Choroid plexus epithelial cell (primary cell): Measurements from ENCODE around the gene CDC42BPB.

Source experiments
- DNase-seq: peaks from one replicate; pipeline ENCODE4 v3.0.0-alpha.2; 2010; ENCODE audit warnings: low read depth
- H3K4me3 ChIP-seq: 2 replicates; pipeline ENCODE4 v1.5.1; 2011; ENCODE audit warnings: low read depth, mild to moderate bottlenecking, control low read depth, low read length, moderate library complexity
- CTCF ChIP-seq: conservative IDR thresholded peaks from 2 replicates; pipeline ENCODE4 v1.5.1; 2011; ENCODE audit warnings: low read depth, mild to moderate bottlenecking, control low read depth, inconsistent platforms, low read length, moderate library complexity

Gene CDC42BPB

DNA sequence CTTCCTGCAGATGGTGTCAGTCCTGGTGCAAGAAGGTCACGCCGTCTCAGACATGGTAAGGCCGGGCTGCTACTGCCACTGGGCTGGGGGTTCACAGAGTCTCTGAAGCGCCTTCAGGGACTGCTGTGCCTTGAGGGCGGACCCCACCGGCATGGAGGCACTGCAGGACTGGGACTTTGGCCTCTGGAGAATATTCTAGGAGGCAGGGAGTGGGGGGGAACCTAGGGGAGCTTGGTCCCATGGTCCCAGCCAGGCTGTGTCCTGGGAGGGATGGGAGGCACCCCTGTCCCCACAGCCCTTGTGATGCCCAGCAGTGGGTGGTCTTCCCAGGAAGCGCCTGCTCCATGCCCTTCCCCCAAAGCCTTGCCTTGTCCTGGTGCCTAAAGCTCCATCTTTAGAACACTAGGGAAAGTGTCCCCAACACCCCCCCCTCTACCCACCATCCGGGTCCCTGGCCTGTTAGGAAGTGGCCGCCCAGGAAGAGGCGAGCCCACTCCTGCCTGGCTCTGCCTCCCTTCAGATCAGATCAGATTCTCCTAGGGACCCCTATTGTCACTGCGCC is 133.3 kb downstream of the CDC42BPB start:
- H3K4me3 ChIP-seq, result no peak overlapping the region
- no peak for TF ChIP-seq CTCF
- no peak for DNase-seq

DNA sequence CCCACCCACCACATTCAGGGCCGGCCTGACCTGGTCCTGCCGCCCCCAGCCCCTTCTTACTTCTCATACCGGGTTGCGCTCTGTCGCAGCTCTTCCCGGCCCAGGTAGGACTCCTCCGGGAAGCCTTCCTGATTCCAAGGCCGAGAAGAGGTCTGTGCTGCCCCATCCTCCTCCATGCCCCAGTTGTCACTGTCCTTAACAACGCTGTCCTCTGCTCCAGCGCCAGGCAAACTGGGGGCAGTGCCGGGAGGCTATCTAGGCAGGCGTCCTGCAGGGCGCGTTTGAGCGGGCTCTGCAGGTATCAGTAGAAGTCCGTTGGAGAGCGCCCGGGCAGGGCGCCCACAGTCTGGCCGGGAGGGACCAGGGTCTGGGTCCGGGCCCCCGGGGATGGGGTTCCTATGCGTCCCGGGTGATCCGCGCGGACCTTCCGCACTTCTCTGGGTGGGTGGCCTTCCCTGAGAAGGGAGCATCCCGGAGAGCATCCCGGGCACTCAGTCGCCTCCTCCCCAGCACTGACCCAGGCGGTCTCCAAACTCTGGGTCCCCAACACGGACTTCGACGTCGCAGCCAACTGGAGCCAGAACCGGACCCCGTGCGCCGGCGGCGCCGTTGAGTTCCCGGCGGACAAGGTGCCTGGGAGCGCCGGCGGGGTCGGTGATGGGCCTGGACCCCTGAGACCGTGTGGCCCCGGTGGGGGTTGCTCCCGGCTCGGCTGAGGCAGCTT is 134.0 kb downstream of the CDC42BPB start:
- DNase-seq, result no peak
- no peak for TF ChIP-seq CTCF
- H3K4me3 ChIP-seq, result peak overlapping the region; percentile 38

DNA sequence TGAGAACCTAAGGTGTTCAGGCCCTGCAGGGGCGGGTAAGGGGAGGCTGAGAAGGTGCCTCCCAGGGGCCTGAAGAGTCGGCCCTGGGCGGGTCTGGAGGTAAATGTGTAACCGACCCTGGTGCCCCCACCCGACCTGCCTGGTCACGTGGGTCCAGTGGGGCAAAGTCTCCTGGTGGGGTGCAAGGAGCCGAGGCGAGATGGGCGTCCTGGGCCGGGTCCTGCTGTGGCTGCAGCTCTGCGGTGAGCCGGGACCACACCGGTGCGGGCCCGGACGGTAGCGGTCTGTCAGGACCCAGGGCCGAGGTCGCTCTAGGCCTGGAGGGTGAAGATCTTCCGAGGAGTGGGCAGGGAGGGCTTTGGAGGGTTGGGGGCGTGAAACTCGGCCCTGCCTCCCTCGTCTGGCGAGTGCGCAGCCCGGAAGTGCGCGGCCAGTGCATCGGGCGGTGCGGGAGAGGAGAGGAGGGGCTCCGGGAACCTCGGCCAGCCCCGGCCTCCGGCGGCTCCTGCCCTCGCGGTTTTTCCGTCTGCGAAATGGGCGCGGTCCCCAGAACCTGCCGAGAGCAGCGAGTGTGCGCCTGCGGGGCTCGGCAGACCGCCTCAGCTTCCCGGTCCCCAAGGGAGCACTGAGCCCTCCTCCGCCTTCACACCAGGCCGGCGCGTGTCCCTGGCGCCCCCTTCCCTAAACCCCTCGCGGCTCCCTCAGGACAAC is 134.7 kb downstream of the CDC42BPB start, which contains the start of gene AMN:
Gene AMN (plus strand): TSS at position 174 of the 711 bp plus-strand sequence. CDS start 26 bp downstream, at position 200.
- DNase-seq, result no peak
- peak within 1 kb of the TSS; percentile 38 for H3K4me3 ChIP-seq
- no peak for TF ChIP-seq CTCF

- no peak for TF ChIP-seq CTCF
- DNase-seq, result no peak
- no peak overlapping the region for H3K4me3 ChIP-seq
These were observed 136.4 kb downstream of the CDC42BPB start for GRCh38 chr14:102920998-102921304.

DNA sequence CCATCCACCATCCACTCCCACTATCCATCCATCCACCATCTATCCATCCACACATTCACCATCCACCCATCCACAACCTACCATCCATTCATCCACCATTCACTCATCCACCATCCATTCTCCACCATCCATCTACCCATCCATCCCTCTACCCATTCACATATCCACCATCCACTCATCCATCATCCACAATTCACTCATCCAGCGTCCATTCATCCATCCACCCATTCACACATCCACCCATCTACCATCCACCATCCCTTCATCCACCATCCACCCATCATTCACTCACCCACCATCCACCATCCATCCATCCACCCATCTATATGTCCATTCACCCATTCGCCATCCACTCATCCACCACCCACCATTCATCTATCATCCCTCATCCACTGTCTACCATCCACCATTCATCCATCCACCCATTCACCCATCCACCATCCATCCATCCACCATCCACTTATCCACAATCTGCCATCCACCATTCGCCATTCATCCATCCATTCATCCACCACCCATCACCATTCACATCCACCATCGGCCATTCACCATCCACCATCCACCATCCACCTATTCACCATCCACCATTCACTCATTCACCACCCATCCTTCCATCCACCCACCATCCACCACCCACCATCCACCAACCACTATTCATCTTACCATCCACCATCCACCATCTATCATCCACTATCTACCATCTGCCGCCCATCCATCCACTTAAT is 136.9 kb downstream of the CDC42BPB start:
- TF ChIP-seq CTCF, result no peak
- H3K4me3 ChIP-seq, result no peak overlapping the region
- DNase-seq, result no peak

GRCh38 chr14:102918438-102918837 is 138.9 kb downstream of the CDC42BPB start:
- no peak overlapping the region for H3K4me3 ChIP-seq
- DNase-seq, result no peak
- TF ChIP-seq CTCF, result no peak
